ENCODE data around the gene CSKMT.

The CSKMT gene

DNA sequence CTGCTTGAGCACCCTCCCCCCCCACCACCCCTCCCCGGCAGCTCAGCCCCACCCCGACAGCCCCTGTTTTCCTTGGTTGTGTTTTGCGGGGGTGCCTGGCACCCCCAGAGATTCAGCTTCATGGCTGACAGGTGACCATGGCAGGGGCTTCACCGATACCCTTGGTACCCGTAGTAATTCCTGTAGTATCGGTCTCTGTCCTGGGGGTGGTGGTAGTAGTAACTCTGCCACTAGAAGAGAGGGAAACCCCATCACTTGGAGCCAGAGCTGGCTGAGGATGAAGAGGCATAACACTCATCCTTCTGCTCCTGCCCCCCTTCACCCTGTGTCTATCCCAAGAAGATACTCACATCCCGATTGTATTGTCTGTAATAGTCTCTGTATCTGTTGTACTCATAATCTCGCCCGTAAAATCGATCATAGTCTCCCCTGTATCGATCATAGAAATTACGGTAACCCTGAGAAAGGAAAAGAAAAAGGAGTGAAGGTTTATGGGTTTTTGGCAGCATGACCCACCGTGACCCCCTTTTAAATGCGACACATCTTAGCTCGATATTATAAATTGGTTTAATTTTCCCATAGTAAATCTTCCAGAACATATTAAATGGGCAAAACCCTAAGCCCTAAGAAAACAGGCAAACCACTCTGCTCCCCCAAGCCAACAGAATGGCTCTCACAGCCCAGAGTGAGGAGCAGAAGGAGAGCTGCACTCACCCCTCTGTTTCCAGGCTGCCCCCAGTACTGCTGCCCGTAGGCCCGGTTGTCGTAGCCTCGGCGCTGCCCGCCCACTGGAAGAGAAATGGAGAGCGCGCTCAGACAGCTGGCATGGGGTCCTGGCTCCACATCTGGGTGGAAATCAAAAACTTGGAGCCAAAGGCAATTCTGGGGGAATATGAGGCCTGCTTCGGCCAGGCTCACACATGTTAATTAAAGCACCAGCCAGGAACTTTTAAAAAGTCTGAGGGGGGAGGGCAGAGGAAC, 50.3 kb downstream of the CSKMT start:
- no peak for TF ChIP-seq CTCF (IDR thresholded peaks at IDR 0.05; ENCODE audit: insufficient read depth, missing control alignments)
- FAIRE-seq (no peak), DNase-seq (ENCODE audit: insufficient read length, low spot score) (no peak)

DNA sequence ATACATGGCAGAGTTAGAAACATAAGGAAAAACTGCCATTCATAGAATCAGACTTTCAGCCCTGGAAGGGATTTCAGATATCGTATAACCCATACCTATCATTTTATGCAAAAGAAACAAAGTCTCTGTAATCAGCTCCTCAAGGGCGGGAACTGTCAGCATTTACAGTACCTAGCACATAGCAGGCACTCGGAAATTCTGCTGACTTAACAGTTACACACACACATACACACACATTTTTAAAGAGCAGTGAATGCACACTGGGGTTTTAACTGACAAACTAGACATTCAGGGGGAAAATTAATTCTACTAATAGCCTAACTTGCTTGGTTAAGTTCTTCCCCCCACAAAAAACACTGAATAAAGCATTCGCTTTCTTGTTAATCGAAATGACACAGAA, 51.1 kb downstream of the CSKMT start:
- DNase-seq (ENCODE audit: insufficient read length, low spot score) (no peak), FAIRE-seq (no peak)
- TF ChIP-seq CTCF (IDR thresholded peaks at IDR 0.05; ENCODE audit: insufficient read depth, missing control alignments): no peak

- FAIRE-seq: no peak
Measured at GRCh38 chr11:62716816-62717215, 51.7 kb downstream of the CSKMT start.

More at GRCh38 chr11:62716816-62717215, 51.7 kb downstream of the CSKMT start:
- TF ChIP-seq CTCF (IDR thresholded peaks at IDR 0.05; ENCODE audit: insufficient read depth, missing control alignments): no peak
- no peak for DNase-seq (ENCODE audit: insufficient read length, low spot score)

All from D721Med (cell line).